Measurements from ENCODE around the gene CNTNAP5. TPM values are rescaled to one million over a fixed set of nuclear protein-coding genes. Genes with fewer than 3 reads are reported as not detected.

CNTNAP5 gene
- total and polyA plus RNA-seq, 2 of the 13 experiments (the other 11 are each of a cell fraction or from before 2014, with no cell fraction given): not detected

GRCh38 chr2:124570872-124571271 is 545.8 kb downstream of the CNTNAP5 start (continued):
- TF ChIP-seq MXD3 (CRISPR knock-in tag; IDR thresholded peaks at IDR 0.05) (no peak; the same call in 1 of the 2 replicates), ZNF101 (CRISPR knock-in tag; IDR thresholded peaks at IDR 0.05; ENCODE audit: borderline replicate concordance, low read depth) (no peak), ZNF556 (CRISPR knock-in tag; IDR thresholded peaks at IDR 0.05; ENCODE audit: borderline replicate concordance) (peak; percentile 27; the same call in 1 of the 2 replicates), ZNF549 (CRISPR knock-in tag; IDR thresholded peaks at IDR 0.05) (no peak), ZNF83 (CRISPR knock-in tag; IDR thresholded peaks at IDR 0.05; ENCODE audit: borderline replicate concordance) (no peak), ZNF609 (CRISPR knock-in tag; IDR thresholded peaks at IDR 0.05; ENCODE audit: borderline replicate concordance) (peak; percentile 87), MEF2D (CRISPR knock-in tag; IDR thresholded peaks at IDR 0.05) (peak; percentile 67; the same call in 1 of the 2 replicates), ZNF333 (CRISPR knock-in tag; IDR thresholded peaks at IDR 0.05; ENCODE audit: borderline replicate concordance) (no peak), ZNF235 (CRISPR knock-in tag; IDR thresholded peaks at IDR 0.05; ENCODE audit: borderline replicate concordance) (no peak), ZBTB20 (CRISPR knock-in tag; IDR thresholded peaks at IDR 0.05; ENCODE audit: borderline replicate concordance, low read depth) (peak; percentile 40; the same call in 1 of the 2 replicates), EP300 (IDR thresholded peaks at IDR 0.05; ENCODE audit: low read depth in 2 of 2, low read length in 2 of 2) (peak in 1 of 2 experiments; percentile 93; a peak in 2 of 4 replicates), EP300 (CRISPR knock-in tag; IDR thresholded peaks at IDR 0.05; ENCODE audit: borderline replicate concordance) (peak; percentile 82), CERS6 (CRISPR knock-in tag; IDR thresholded peaks at IDR 0.05) (no peak), DPF2 (CRISPR knock-in tag; IDR thresholded peaks at IDR 0.05; ENCODE audit: borderline replicate concordance, low read depth) (peak; percentile 81), ZFP36L1 (CRISPR knock-in tag; IDR thresholded peaks at IDR 0.05) (0 out of 2 replicates have a peak, but pooled peaks have one; percentile 37), ZNF251 (CRISPR knock-in tag; IDR thresholded peaks at IDR 0.05) (no peak), ZGPAT (CRISPR knock-in tag; IDR thresholded peaks at IDR 0.05) (peak; percentile 71), CREB3 (CRISPR knock-in tag; IDR thresholded peaks at IDR 0.05) (peak; percentile 83; the same call in 1 of the 2 replicates), ESRRA (CRISPR knock-in tag; IDR thresholded peaks at IDR 0.05; ENCODE audit: low read depth) (no peak), EHMT2 (IDR thresholded peaks at IDR 0.05; ENCODE audit: borderline replicate concordance, low read depth, low read length) (no peak; the same call in 1 of the 2 replicates), HNRNPH1 (optimal IDR thresholded peaks at IDR 0.05; ENCODE audit: low read depth, low read length) (no peak), ZNF780A (CRISPR knock-in tag; IDR thresholded peaks at IDR 0.05) (no peak)
